H9 (cell line): ENCODE measurements around the gene KREMEN1. TPM values are rescaled to one million over a fixed set of nuclear protein-coding genes. Genes with fewer than 3 reads are reported as not detected.

ENCODE experiments used
- DNase-seq: peaks from one replicate; pipeline ENCODE4 v3.0.0-alpha.2; 2017
- H2AFZ ChIP-seq: one replicate; pipeline ENCODE4 v1.6.1; 2013; ENCODE audit warnings: mild to moderate bottlenecking, low read length, control low read depth, moderate library complexity
- H2AK5ac ChIP-seq: 2 replicates; pipeline ENCODE4 v1.6.1; 2013; ENCODE audit warnings: low read length, control low read depth, mixed read lengths; ENCODE audit not compliant: insufficient read length
- H2BK120ac ChIP-seq: one replicate; pipeline ENCODE4 v1.6.1; 2013; ENCODE audit warnings: low read depth, mild to moderate bottlenecking, low read length, control low read depth, inconsistent platforms; ENCODE audit not compliant: poor library complexity, severe bottlenecking
- H2BK12ac ChIP-seq: 2 replicates; pipeline ENCODE4 v1.6.1; 2013; ENCODE audit warnings: low read length, control low read depth, mixed read lengths, low read depth; ENCODE audit not compliant: insufficient read length
- H2BK15ac ChIP-seq: 2 replicates; pipeline ENCODE4 v1.6.1; 2013; ENCODE audit warnings: low read depth, low read length, control low read depth
- H2BK20ac ChIP-seq: one replicate; pipeline ENCODE4 v1.6.1; 2013; ENCODE audit warnings: low read depth, mild to moderate bottlenecking, low read length, control low read depth, inconsistent platforms; ENCODE audit not compliant: poor library complexity, severe bottlenecking
- H2BK5ac ChIP-seq: 2 replicates; pipeline ENCODE4 v1.6.1; 2013; ENCODE audit warnings: low read length, control low read depth, mixed read lengths; ENCODE audit not compliant: insufficient read length
- H3K14ac ChIP-seq: 2 replicates; pipeline ENCODE4 v1.6.1; 2013; ENCODE audit warnings: low read length, control low read depth; ENCODE audit not compliant: insufficient read depth
- H3K18ac ChIP-seq: 2 replicates; pipeline ENCODE4 v1.6.1; 2013; ENCODE audit warnings: low read depth, mild to moderate bottlenecking, mixed read lengths, low read length, control low read depth; ENCODE audit not compliant: insufficient read length
- H3K23ac ChIP-seq: 2 replicates; pipeline ENCODE4 v1.6.1; 2013; ENCODE audit warnings: low read length, control low read depth, mixed read lengths, low read depth; ENCODE audit not compliant: insufficient read length
- H3K23me2 ChIP-seq: 2 replicates; pipeline ENCODE4 v1.6.1; 2013; ENCODE audit warnings: low read depth, mild to moderate bottlenecking, mixed read lengths, low read length, control low read depth; ENCODE audit not compliant: insufficient read length, poor library complexity, severe bottlenecking
- H3K27ac ChIP-seq: 2 replicates; pipeline ENCODE4 v1.5.1; 2013; ENCODE audit warnings: low read length, control low read depth, mixed read lengths, low read depth; ENCODE audit not compliant: insufficient read length
- H3K27me3 ChIP-seq: 2 replicates; pipeline ENCODE4 v1.6.1; 2013; ENCODE audit warnings: low read length, control low read depth, inconsistent platforms; ENCODE audit not compliant: insufficient read depth
- H3K4ac ChIP-seq: 2 replicates; pipeline ENCODE4 v1.6.1; 2013; ENCODE audit warnings: low read depth, mild to moderate bottlenecking, control low read depth, inconsistent platforms, low read length, moderate library complexity
- H3K4me1 ChIP-seq: 2 replicates; pipeline ENCODE4 v1.6.1; 2013; ENCODE audit warnings: low read length, control low read depth, inconsistent platforms; ENCODE audit not compliant: insufficient read depth
- H3K4me2 ChIP-seq: 2 replicates; pipeline ENCODE4 v1.6.1; 2013; ENCODE audit warnings: low read length, control low read depth, mixed read lengths; ENCODE audit not compliant: insufficient read length, insufficient read depth
- H3K56ac ChIP-seq: 2 replicates; pipeline ENCODE4 v1.6.1; 2013; ENCODE audit warnings: low read depth, mild to moderate bottlenecking, mixed read lengths, low read length, control low read depth; ENCODE audit not compliant: insufficient read length
- H3K79me1 ChIP-seq: 2 replicates; pipeline ENCODE4 v1.6.1; 2013; ENCODE audit warnings: low read depth, mild to moderate bottlenecking, moderate library complexity, low read length, control low read depth, inconsistent platforms; ENCODE audit not compliant: insufficient read depth, poor library complexity, severe bottlenecking
- H3K79me2 ChIP-seq: 2 replicates; pipeline ENCODE4 v1.6.1; 2013; ENCODE audit warnings: low read length, control low read depth, inconsistent platforms; ENCODE audit not compliant: insufficient read depth
- H3K9ac ChIP-seq: 2 replicates; pipeline ENCODE4 v1.6.1; 2013; ENCODE audit warnings: low read length, control low read depth, mixed read lengths; ENCODE audit not compliant: insufficient read length; ENCODE audit errors: extremely low read depth
- H3K9me3 ChIP-seq: one replicate; pipeline ENCODE4 v1.6.1; 2013; ENCODE audit warnings: low read depth, low read length, inconsistent platforms; ENCODE audit not compliant: control insufficient read depth
- H3T11ph ChIP-seq: one replicate; pipeline ENCODE4 v1.6.1; 2013; ENCODE audit warnings: mild to moderate bottlenecking, low read length, control low read depth, inconsistent platforms
- H4K20me1 ChIP-seq: one replicate; pipeline ENCODE4 v1.6.1; 2013; ENCODE audit not compliant: control insufficient read depth, insufficient read length, insufficient read depth
- H4K5ac ChIP-seq: 2 replicates; pipeline ENCODE4 v1.6.1; 2013; ENCODE audit warnings: low read depth, mild to moderate bottlenecking, mixed read lengths, low read length, control low read depth; ENCODE audit not compliant: insufficient read length
- H4K8ac ChIP-seq: replicated peaks from 2 replicates; pipeline ENCODE4 v1.6.1; 2013; ENCODE audit warnings: low read length, control low read depth, mixed read lengths, low read depth; ENCODE audit not compliant: insufficient read length
- H4K91ac ChIP-seq: 2 replicates; pipeline ENCODE4 v1.6.1; 2013; ENCODE audit warnings: low read depth, mild to moderate bottlenecking, moderate library complexity, mixed read lengths, low read length, control low read depth; ENCODE audit not compliant: insufficient read length
- H3K27ac Mint-ChIP-seq, 3 experiments: 2 replicates in 2 of 3; 3 replicates in 1 of 3; pipeline ENCODE4 v1.8.0; 2020 to 2021; ENCODE audit warnings: mixed read lengths in 3 of 3, mild to moderate bottlenecking in 1 of 3, moderate library complexity in 1 of 3
- H3K27me3 Mint-ChIP-seq: 2 replicates; pipeline ENCODE4 v1.8.0; 2021; ENCODE audit warnings: low read depth, mild to moderate bottlenecking, moderate library complexity, mixed read lengths
- H3K36me3 Mint-ChIP-seq, 3 experiments: 2 replicates in 2 of 3; 3 replicates in 1 of 3; pipeline ENCODE4 v1.8.0; 2020 to 2021; ENCODE audit warnings: low read depth in 3 of 3, mixed read lengths in 3 of 3; ENCODE audit not compliant: insufficient read depth in 1 of 3
- H3K4me1 Mint-ChIP-seq, 2 experiments: 2 replicates each; pipeline ENCODE4 v1.8.0; 2020; ENCODE audit warnings: mixed read lengths in 2 of 2
- H3K4me3 Mint-ChIP-seq, 2 experiments: 2 replicates in 1 of 2; 3 replicates in 1 of 2; pipeline ENCODE4 v1.8.0; 2020 to 2021; ENCODE audit warnings: mild to moderate bottlenecking in 2 of 2, mixed read lengths in 2 of 2, moderate library complexity in 1 of 2
- H3K9me3 Mint-ChIP-seq, 2 experiments: 2 replicates in 1 of 2; 3 replicates in 1 of 2; pipeline ENCODE4 v1.8.0; 2020; ENCODE audit warnings: mild to moderate bottlenecking in 2 of 2, mixed read lengths in 2 of 2, moderate library complexity in 1 of 2
- CTCF ChIP-seq: fragments of 200-600 bp; sonication (generic); conservative IDR thresholded peaks from 3 replicates; pipeline ENCODE4 v1.8.0; 2021; ENCODE audit warnings: antibody characterized with exemption, mild to moderate bottlenecking
- WGBS: extraction: QIAGEN DNeasy Blood & Tissue Kit; methylation state at CpG from one replicate; pipeline ENCODE4 v1.1.7; 2013; ENCODE audit warnings: missing lambda C conversion rate, low lambda C conversion rate, mixed read lengths; ENCODE audit not compliant: insufficient read length; ENCODE audit errors: extremely low coverage; 5-methylcytosine and 5-hydroxymethylcytosine counted together
- total RNA-seq: library from RNA; stranded (reverse); gene quantifications from 2 replicates; pipeline ENCODE4 v1.2.1, GENCODE V29; 2021

KREMEN1 gene
- total RNA-seq, 1 experiment from 2014 or later: 2.4 TPM

GRCh38 chr22:29095459-29095858 lies 22.6 kb downstream of the KREMEN1 start:
- Histone ChIP-seq H3K18ac (no peak overlapping the region), H3K9me3 (no peaks in the 10 kb centered on the region), H3K14ac (no peak overlapping the region), H2BK12ac (no peak overlapping the region), H4K91ac (no peak overlapping the region), H3K23ac (no peak overlapping the region), H3K79me1 (no peaks in the 10 kb centered on the region), H3T11ph (no peak overlapping the region), H4K5ac (no peak overlapping the region), H3K27ac (no peak overlapping the region), H2BK15ac (no peak overlapping the region), H2BK5ac (no peak overlapping the region), H3K79me2 (no peaks in the 10 kb centered on the region), H2BK20ac (no peak overlapping the region), H3K56ac (no peak overlapping the region), H3K4me2 (no peak overlapping the region), H2AK5ac (no peak overlapping the region), H4K8ac (no peak overlapping the region), H3K9ac (no peak overlapping the region), H2AFZ (no peak overlapping the region), H3K23me2 (no peaks in the 10 kb centered on the region), H3K4ac (no peak overlapping the region), H3K27me3 (no peaks in the 10 kb centered on the region), H2BK120ac (no peak overlapping the region), H4K20me1 (no peaks in the 10 kb centered on the region), H3K4me1 (peaks cover 4% of the 10 kb centered on the region; the same call in 1 of the 2 replicates)
- H3K4me1 Mint-ChIP-seq: peaks cover 17 to 26% of the 10 kb centered on the region in 2 experiments
- H3K4me3 Mint-ChIP-seq: no peak overlapping the region
- peaks cover 0 to 6% (median 4%) of the 10 kb centered on the region in 3 experiments; a peak in 3 of 7 replicates for H3K36me3 Mint-ChIP-seq
- no peak overlapping the region for H3K27ac Mint-ChIP-seq
- no peaks in the 10 kb centered on the region for H3K9me3 Mint-ChIP-seq
- DNase-seq: no peak
- no CpG with 5 or more reads among the region's 2 CpGs for WGBS
- no peak for TF ChIP-seq CTCF
- no peaks in the 10 kb centered on the region for H3K27me3 Mint-ChIP-seq
